Panc1 (cell line): ENCODE measurements around the gene ADARB2. TPM values are rescaled to one million over a fixed set of nuclear protein-coding genes. Genes with fewer than 3 reads are reported as not detected.

ENCODE experiments used
- ATAC-seq: fragments of 200-7000 bp; cut with Tn5 transposase; 2 replicates; pipeline ENCODE4 v1.9.1; 2020; ENCODE audit warnings: mild to moderate bottlenecking, moderate library complexity
- BruUV-seq: library from RNA; stranded (reverse); fragments of 400-500 nt; replicated peaks from 2 replicates; lab custom pipeline; 2021; lab: Mats Ljungman, UMichigan
- CTCF ChIA-PET: fragments of 300-600 bp; sonication (Branson Sonifier 250); formaldehyde crosslinking; loops from one replicate; lab custom pipeline; 2022; ENCODE audit warnings: antibody characterized with exemption; lab: Charles Lee
- POLR2A ChIA-PET: fragments of 300-600 bp; sonication (Branson Sonifier 250); formaldehyde crosslinking; loops from one replicate; lab custom pipeline; 2022; ENCODE audit warnings: antibody characterized with exemption; lab: Charles Lee
- DNase-seq: peaks from one replicate; pipeline ENCODE4 v3.0.0-alpha.2; 2010; ENCODE audit warnings: low read depth, low spot score
- H3K27ac ChIP-seq: 2 replicates; pipeline ENCODE4 v1.5.1; 2011; ENCODE audit warnings: mild to moderate bottlenecking, low read length, inconsistent platforms
- H3K27me3 ChIP-seq: fragments of 200-500 bp; sonication (Bioruptor generic); 2 replicates; pipeline ENCODE4 v1.6.0; 2014; ENCODE audit warnings: low read length, inconsistent platforms; ENCODE audit not compliant: control insufficient read depth, insufficient read depth
- H3K36me3 ChIP-seq: fragments of 200-500 bp; sonication (Bioruptor generic); 2 replicates; pipeline ENCODE4 v1.5.1; 2014; ENCODE audit warnings: inconsistent platforms, mild to moderate bottlenecking, low read length, moderate library complexity; ENCODE audit not compliant: control insufficient read depth, insufficient read depth
- H3K4me1 ChIP-seq: 2 replicates; pipeline ENCODE4 v1.5.1; 2011; ENCODE audit warnings: inconsistent platforms, mild to moderate bottlenecking, low read length, moderate library complexity; ENCODE audit not compliant: control insufficient read depth, insufficient read depth
- H3K4me3 ChIP-seq, 2 experiments: 2 replicates each; pipeline ENCODE4 v1.5.1; 2011 to 2012; ENCODE audit warnings: low read depth in 2 of 2, low read length in 2 of 2, mild to moderate bottlenecking in 2 of 2, inconsistent platforms in 1 of 2, moderate library complexity in 1 of 2
- H3K9me3 ChIP-seq: fragments of 200-500 bp; sonication (Bioruptor generic); 2 replicates; pipeline ENCODE4 v1.5.1; 2014; ENCODE audit warnings: low read depth, mild to moderate bottlenecking, inconsistent platforms, low read length, moderate library complexity; ENCODE audit not compliant: control insufficient read depth, insufficient read depth
- POLR2AphosphoS5 ChIP-seq: IDR thresholded peaks from 2 replicates; pipeline ENCODE4 v1.6.1; 2012; ENCODE audit warnings: mild to moderate bottlenecking, low read depth, low read length, moderate library complexity
- REST ChIP-seq, 2 experiments: IDR thresholded peaks; 2 replicates each; pipeline ENCODE4 v1.6.1; 2011 to 2012; ENCODE audit warnings: low read depth in 2 of 2, control low read depth in 1 of 2, low read length in 1 of 2, mild to moderate bottlenecking in 1 of 2, moderate library complexity in 1 of 2; ENCODE audit not compliant: insufficient read depth in 1 of 2
- SIN3A ChIP-seq: IDR thresholded peaks from 2 replicates; pipeline ENCODE4 v1.6.1; 2012; ENCODE audit warnings: low read depth, mild to moderate bottlenecking, low read length, moderate library complexity, borderline replicate concordance; ENCODE audit not compliant: insufficient read depth
- TCF7L2 ChIP-seq: IDR thresholded peaks from 2 replicates; pipeline ENCODE4 v1.6.1; 2011; ENCODE audit warnings: mild to moderate bottlenecking, low read depth, low read length, inconsistent platforms
- in situ Hi-C: cut with HindIII; loops from 2 replicates; pipeline ENCODE4 v1.10.0; 2016; ENCODE audit warnings: low sequenced_read_pairs, low pct_unique_long_range_greater_than_20kb
- intact Hi-C: fragments of 100-400 bp; cut with micrococcal nuclease; formaldehyde crosslinking; loops from one replicate; pipeline ENCODE4 v1.10.0; 2022; ENCODE audit not compliant: unreplicated experiment
- total RNA-seq: library from RNA; stranded (reverse); gene quantifications from one replicate; pipeline ENCODE4 v1.2.1, GENCODE V29; 2021; ENCODE audit not compliant: unreplicated experiment
- TF ChIP-seq, protein P1 (sequence below): fragments of 450-650 bp; IDR thresholded peaks from 2 replicates; pipeline ENCODE4 v1.5.1; 2017; ENCODE audit warnings: mild to moderate bottlenecking

Gene ADARB2
- total RNA-seq, 1 experiment from 2014 or later, result 0.31 TPM

GRCh38 chr10:1316809-1317143 is 420.5 kb downstream of the ADARB2 start:
- Histone ChIP-seq H3K27me3 (no peaks in the 10 kb centered on the region), H3K36me3 (no peaks in the 10 kb centered on the region), H3K4me3 (no peak overlapping the region), H3K27ac (no peak overlapping the region), H3K4me1 (no peaks in the 10 kb centered on the region), H3K9me3 (no peaks in the 10 kb centered on the region)
- TF ChIP-seq, protein P1, sequence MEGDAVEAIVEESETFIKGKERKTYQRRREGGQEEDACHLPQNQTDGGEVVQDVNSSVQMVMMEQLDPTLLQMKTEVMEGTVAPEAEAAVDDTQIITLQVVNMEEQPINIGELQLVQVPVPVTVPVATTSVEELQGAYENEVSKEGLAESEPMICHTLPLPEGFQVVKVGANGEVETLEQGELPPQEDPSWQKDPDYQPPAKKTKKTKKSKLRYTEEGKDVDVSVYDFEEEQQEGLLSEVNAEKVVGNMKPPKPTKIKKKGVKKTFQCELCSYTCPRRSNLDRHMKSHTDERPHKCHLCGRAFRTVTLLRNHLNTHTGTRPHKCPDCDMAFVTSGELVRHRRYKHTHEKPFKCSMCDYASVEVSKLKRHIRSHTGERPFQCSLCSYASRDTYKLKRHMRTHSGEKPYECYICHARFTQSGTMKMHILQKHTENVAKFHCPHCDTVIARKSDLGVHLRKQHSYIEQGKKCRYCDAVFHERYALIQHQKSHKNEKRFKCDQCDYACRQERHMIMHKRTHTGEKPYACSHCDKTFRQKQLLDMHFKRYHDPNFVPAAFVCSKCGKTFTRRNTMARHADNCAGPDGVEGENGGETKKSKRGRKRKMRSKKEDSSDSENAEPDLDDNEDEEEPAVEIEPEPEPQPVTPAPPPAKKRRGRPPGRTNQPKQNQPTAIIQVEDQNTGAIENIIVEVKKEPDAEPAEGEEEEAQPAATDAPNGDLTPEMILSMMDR, result no peak
- TF ChIP-seq TCF7L2, result no peak
- TF ChIP-seq SIN3A, result no peak
- no peak for TF ChIP-seq POLR2AphosphoS5
- no peak for TF ChIP-seq REST (IDR thresholded peaks at IDR 0.05; ENCODE audit: insufficient read depth in 1 of 2, low read depth in 2 of 2, low read length in 1 of 2)
- ChIA-PET POLR2A (no interaction called here), CTCF (no interaction called here)
- BruUV-seq, result no TSS peak
- no peak for ATAC-seq
- in situ Hi-C loops (no loop called here), intact Hi-C loops (no loop called here)
- no peak for DNase-seq

GRCh38 chr10:1316121-1316808 is 421.1 kb downstream of the ADARB2 start:
- TF ChIP-seq REST (IDR thresholded peaks at IDR 0.05; ENCODE audit: insufficient read depth in 1 of 2, low read depth in 2 of 2, low read length in 1 of 2) (no peak), POLR2AphosphoS5 (no peak), TCF7L2 (no peak), SIN3A (no peak)
- TF ChIP-seq, protein P1, result no peak
- BruUV-seq, result no TSS peak
- Histone ChIP-seq H3K4me1 (no peaks in the 10 kb centered on the region), H3K27ac (no peak overlapping the region), H3K27me3 (no peaks in the 10 kb centered on the region), H3K4me3 (no peak overlapping the region), H3K36me3 (no peaks in the 10 kb centered on the region), H3K9me3 (no peaks in the 10 kb centered on the region)
- DNase-seq (no peak), ATAC-seq (no peak)
- POLR2A ChIA-PET, result no interaction called here
- intact Hi-C loops (no loop called here), in situ Hi-C loops (no loop called here)
- CTCF ChIA-PET, result no interaction called here
